ENCODE measurements around the gene KIF19. TPM values are rescaled to one million over a fixed set of nuclear protein-coding genes. Genes with fewer than 3 reads are reported as not detected.

KIF19 gene
- polyA plus RNA-seq, 12 donors: 0.92 to 2.0 (median 1.5) TPM; not detected in 2

- no peak for DNase-seq
Observed at GRCh38 chr17:74299226-74300009, 26.6 kb upstream of the KIF19 start.

- DNase-seq: no peak
Observed at GRCh38 chr17:74303305-74303704, 22.7 kb upstream of the KIF19 start.

GRCh38 chr17:74304184-74304583 is 21.8 kb upstream of the KIF19 start:
- no peak for DNase-seq

- no peak for DNase-seq
Observed at GRCh38 chr17:74305865-74306654, 20.0 kb upstream of the KIF19 start.

GRCh38 chr17:74307984-74308773 is 17.8 kb upstream of the KIF19 start:
- no peak for DNase-seq

- DNase-seq: no peak
Observed at GRCh38 chr17:74309902-74310301, 16.1 kb upstream of the KIF19 start.

GRCh38 chr17:74314877-74315276 is 11.1 kb upstream of the KIF19 start:
- no peak for DNase-seq

GRCh38 chr17:74316220-74316619 is 9.8 kb upstream of the KIF19 start:
- DNase-seq: no peak

GRCh38 chr17:74317071-74317470 is 9.0 kb upstream of the KIF19 start:
- DNase-seq: no peak

- no peak for DNase-seq
Observed at GRCh38 chr17:74318391-74318790, 7.6 kb upstream of the KIF19 start.

GRCh38 chr17:74324521-74324920 is 1.5 kb upstream of the KIF19 start:
- DNase-seq: no peak

- no peak for DNase-seq
Observed at GRCh38 chr17:74325376-74325742, 667 bp upstream of the KIF19 start.

- no peak for DNase-seq
Observed at GRCh38 chr17:74326506-74326905, 480 bp downstream of the KIF19 start.

- no peak for DNase-seq
Observed at GRCh38 chr17:74328487-74328886, 2.5 kb downstream of the KIF19 start.

GRCh38 chr17:74329378-74329777 is 3.4 kb downstream of the KIF19 start:
- DNase-seq: no peak

GRCh38 chr17:74330446-74330845 is 4.4 kb downstream of the KIF19 start:
- DNase-seq: no peak

- DNase-seq: no peak
Observed at GRCh38 chr17:74332017-74332650, 6.1 kb downstream of the KIF19 start.

- no peak for DNase-seq
Observed at GRCh38 chr17:74332763-74333283, 6.8 kb downstream of the KIF19 start.

GRCh38 chr17:74334393-74335039 is 8.5 kb downstream of the KIF19 start:
- no peak for DNase-seq

- no peak for DNase-seq
Observed at GRCh38 chr17:74335529-74336062, 9.6 kb downstream of the KIF19 start.

GRCh38 chr17:74336307-74336706 is 10.3 kb downstream of the KIF19 start:
- DNase-seq: no peak

Data from muscle of arm (tissue), 12 donors.